SK-MEL-5 (cell line): Measurements from ENCODE around the gene PLEKHM3. TPM values are rescaled to one million over a fixed set of nuclear protein-coding genes. Genes with fewer than 3 reads are reported as not detected.
"Not testable (repeated sequence)": the region's sequence is repeated elsewhere in the genome, so short reads cannot be mapped to it uniquely, and the experiment has no call there.

Source experiments
- DNase-seq: peaks from one replicate; pipeline ENCODE4 v3.0.0-alpha.2; 2016; ENCODE audit warnings: low read depth, low spot score
- in situ Hi-C: cut with HindIII; loops from 2 replicates; pipeline ENCODE4 v1.10.0; 2016; ENCODE audit warnings: low sequenced_read_pairs, high pct_unique_total_duplicates, low pct_unique_long_range_greater_than_20kb
- total RNA-seq: library from RNA; depleted of rRNA; stranded (reverse); fragments of >200 nt; shearing (Covaris generic); gene quantifications from 2 replicates; pipeline ENCODE4 v1.2.3, GENCODE V29; 2014

The PLEKHM3 gene
- total RNA-seq, 1 experiment from 2014 or later = 3.2 TPM

DNA sequence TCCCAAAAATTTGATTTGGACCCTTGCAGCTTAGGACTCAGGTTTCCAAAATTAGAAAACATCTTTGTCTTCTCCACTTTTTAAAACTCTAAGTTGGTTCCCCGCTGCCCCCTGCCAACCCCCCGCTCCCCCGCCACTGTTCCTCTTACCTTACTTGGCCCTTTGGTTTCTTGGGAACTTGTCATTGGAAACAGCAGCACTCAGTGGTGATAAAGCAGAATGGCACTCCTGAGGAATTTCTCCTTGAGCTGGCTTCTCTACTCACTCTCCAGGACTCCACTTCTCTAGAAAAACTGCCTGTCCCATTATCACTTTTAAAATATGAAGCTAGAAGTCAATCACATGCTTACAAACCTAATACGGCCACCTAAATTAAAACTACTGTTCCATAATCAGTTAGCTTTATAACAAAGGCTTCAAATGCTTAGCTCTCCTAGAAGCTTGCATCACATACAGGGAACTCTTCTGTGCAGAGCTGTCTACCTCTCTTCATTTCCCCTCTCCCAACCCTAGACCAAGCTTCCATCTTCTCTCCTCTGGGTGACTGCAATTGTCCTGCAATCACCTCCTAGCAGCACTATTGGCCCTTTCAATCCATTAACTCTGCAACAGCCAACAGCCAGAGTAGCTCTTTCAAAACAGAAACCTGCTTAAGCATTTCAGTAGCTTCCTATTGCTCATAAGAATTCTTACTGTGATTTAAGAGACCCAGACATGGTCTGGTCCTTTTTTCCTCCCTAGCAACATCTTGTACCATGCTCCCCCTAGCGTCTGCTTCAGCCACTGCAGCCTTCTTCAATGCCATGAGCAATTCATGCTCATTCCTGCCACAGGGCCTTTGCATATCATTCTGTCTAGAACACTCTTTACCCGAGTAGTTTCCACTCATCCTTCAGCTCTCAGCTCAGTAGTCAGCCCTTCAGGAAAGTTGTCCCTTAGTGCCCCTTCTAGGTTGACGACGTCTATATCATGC is 15.2 kb upstream of the PLEKHM3 start:
- in situ Hi-C loops = no loop called here
- peak; percentile 72 for DNase-seq

DNA sequence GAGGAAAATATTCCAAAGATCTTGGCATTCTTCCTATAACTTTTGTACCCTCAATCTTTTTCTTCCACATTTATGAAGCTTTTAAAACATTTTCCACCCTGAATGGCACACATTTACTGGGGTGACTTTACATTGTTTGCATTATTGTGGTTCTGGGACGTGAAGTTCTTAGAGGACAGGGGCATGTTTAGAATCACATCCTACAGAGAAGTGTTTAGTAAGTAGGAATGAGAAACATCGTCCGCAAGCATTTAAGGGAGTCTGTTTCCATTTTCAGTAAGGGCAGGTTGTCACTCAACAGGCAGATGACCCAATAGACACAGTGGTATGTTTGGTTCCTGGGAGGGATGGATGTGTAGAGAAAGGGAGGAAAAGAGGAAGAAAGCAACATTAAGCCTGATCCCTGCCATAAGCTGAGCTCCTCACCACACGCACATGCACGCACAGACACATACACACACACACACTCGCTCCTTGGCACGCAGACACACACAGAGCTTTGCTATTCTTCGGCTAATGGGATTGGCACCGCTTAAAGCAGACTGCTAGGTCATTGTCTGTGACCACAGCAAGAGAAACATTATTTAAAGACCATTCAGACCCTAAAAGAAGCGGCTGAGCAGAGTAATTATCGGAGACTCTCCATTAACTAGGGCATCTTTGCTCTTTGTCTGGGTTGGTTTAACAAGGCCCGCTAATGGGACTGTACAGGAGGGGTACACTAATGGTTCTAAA is 14.2 kb upstream of the PLEKHM3 start:
- no peak for DNase-seq
- in situ Hi-C loops = no loop called here

DNA sequence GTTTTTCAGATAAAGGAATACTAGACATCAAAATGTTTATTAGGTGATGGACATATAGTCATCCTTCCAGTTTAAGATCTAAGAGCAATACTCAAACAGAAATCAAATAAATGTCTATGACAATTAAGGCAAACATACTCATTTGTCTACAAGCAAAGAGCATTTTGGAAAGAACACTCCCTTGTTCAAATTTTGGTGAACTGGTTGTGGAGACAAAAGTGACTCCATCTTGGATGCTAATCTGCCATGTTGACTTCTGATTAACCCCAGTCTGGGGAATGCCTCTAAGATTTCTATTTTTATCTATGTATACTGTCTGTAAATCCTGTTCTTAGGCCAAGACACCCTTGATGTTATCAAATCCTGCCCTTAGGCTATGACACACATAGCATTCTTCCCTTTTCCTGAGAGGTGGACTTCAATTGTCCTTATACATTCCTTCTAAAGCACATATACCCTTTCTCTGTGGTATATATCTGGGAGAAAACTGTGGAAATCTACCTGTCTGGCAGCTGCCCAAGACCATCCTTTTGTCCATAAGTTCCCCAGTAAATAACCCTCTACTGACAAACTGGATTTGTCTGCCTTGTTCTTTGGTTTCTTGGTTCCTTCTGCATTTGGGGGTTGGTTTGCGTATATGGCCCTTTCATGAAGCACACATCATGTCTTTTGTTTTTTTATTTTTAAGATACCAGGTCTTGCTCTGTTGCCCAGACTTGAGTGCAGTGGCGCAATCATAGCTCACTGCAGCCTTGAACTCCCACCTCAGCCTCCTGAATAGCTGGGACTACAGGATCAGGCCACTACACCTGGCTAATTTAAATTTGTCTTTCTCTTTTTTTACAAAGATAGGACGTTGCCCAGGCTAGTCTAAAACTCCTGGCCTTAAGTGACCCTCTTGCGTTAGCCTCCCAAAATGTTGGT is 12.5 kb upstream of the PLEKHM3 start:
- no peak for DNase-seq
- in situ Hi-C loops = no loop called here

DNA sequence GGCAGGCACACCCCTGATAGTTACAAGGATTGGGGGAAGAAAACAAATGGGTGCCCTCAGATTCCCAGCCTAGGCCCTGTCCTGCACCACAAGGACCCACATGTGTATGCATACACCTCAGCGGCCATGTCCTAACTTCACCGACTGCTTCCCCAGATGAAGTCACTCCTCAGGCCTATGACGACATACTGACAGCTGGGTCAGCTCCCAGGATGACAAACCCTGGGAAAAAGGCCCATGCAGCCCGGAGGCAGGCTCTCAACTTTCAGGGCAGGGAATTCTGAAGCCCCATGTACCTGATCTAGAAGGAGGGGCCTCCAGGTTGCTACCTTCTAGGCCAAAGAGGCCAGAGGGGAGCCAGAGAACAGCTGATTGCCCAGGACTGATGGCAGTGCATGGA is 11.0 kb upstream of the PLEKHM3 start:
- in situ Hi-C loops = no loop called here
- no peak for DNase-seq

DNA sequence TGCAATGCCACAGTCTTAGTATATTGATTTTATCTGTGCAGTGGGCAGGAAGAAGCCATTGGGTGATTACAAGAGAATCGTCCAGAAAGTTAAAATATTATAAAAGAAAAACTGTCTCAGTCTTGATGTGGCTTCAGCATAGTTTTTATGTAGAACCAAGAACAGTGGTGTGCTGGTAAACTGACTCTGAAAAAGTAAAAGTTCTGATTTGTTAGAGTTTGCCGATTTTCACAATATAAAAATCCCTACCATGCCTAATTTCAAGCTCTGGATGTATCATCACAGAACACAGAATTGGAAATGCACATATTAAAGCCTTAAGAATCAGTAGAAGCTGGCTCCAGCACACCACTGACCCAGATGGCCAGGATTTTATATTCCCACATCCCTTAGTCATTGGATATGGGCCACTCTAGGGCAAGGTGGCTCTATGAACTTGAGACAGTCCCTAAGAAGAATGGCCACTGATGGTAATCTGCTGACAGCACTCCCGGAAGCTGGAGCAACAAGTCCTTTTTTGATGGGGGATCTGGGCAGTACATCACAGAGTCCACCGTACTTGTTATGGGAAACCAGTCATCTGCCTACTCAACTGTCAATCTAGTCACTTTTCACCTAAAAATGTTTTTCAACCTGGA is 9.3 kb upstream of the PLEKHM3 start:
- no peak for DNase-seq
- in situ Hi-C loops = no loop called here

DNA sequence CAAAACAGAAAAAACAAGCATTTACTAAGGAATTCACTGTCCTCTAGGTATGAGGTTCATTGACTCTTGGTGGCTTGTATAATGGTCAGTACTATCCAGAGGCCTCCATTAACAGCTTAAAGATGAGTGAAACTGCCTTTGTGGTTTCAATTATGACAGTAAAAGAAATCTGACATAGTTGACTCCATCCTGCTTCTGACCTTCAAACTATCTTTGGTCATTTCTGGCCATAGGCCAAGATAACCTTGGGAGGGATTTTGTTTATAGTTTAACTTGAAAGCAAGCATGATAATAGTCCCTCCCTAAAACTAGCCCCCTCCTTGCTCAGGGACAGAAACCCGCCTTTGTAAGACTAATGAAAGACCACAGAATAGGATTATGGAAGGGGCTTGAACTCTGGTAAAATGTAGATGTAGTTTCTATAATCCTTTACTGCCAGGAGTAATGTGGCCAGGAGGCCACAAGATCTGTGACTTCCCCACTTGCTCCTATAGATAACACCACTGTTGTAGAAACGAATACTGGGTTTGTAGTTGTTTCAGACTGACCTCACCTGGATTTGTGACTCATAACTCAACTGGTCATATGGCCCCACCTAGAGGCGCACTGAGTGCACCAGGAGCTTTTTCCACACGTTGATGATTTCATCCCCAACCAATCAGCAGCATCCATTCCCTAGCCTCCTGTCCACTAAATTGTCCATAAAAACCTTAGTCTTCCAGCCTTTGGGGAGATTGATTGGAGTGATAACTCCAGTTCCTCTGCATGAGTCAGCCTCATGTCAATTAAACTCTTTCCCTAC is 8.6 kb upstream of the PLEKHM3 start:
- peak; percentile 32 for DNase-seq
- in situ Hi-C loops = no loop called here

DNA sequence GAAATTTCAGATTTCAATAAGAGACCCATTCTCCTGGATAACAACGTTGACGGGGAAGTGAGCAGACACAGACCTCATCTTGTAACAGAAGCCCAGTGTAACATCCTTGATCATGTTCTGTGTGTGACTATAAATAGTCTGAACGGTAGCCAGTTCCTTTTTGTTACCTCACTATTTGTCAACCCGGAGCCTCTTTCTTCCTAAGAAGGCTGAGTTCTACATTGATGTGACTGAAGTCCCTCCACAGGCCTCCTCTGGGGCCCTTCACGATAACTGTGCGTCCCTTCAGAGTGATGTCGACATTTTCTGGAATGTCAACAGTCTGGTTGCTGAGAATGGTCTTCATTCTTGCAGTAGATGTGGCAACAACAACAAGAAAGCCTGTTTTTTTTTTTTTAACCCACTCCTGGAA is 6.3 kb upstream of the PLEKHM3 start:
- in situ Hi-C loops = no loop called here
- DNase-seq = peak; percentile 68

DNA sequence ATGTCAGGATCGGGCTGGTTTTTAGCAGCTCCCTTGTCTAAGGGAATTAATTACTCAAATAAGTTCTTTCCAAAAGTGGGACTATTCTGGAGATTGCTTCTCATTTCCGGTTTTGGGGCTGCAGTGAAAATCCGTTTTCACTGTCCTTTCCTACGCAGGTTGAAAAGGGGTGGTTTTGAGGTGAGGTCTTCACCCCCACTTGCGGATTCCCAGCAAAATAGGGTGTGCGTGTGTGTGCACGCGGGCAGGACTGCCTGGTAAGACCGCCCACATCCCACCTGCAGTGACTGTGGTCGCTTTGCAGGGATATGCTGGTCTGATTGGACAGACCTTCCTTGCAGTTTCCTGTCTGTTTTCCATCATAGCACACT is 472 bp upstream of the PLEKHM3 start:
- no peak for DNase-seq
- in situ Hi-C loops = no loop called here

DNA sequence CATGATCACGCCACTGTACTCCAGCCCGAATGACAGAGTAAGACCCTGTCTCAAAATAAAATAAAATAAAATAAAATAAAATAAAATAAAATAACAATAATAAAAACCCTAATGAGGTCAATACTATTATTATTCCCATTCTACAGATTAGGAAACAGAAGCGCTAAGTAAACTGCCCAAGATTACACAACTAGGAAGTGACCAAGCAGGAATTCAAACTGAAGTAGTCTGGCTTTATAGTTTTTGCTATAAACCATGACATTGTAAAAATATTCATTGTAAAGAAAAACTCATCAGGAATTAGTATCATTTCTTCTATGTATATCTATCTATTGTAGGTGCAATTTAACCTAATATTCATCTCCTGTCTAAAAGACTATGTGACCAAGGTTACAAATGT is 1.2 kb downstream of the PLEKHM3 start:
- no peak for DNase-seq
- in situ Hi-C loops = no loop called here

DNA sequence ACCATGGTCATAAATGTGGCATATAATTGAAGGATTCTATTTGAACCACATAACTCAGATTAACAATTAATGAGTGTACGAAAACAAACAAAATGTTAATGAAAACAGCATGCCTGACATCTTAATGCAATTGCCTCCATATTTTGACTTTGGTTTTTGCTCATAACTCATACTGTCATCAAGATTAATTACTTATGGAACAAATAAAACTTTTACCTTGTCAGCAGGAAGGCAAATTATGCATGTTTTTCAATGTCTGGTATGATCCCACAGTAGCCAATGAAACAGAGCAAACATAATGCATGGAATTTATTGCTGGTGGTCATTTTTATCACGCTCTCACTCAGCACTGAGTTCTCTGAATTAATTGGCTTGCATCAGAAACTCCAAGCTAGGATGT is 5.1 kb downstream of the PLEKHM3 start:
- in situ Hi-C loops = no loop called here
- no peak for DNase-seq

DNA sequence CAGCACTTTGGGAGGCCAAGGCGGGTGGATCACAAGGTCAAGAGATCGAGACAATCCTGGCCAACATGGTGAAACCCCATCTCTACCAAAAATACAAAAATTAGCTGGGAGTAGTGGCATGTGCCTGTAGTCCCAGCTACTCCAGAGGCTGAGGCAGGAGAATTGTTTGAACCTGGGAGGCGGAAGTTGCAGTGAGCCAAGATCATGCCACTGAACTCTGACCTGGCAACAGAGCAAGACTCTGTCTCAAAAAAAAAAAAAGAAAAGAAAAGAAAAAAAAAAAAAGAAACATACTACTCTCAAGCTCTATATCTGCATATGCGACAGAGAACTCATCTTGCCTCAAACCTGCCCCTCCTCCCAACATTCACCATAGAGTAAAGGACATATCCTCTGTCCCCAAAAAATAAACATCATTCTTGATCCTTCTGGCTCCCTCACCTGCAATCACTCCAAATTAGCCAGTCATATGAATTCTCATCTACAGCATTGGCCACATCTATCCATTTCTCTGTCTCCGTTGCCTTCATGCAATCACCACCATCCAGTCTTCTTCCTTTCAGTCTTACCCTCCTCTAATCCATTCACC is 7.1 kb downstream of the PLEKHM3 start:
- not testable (repeated sequence) for DNase-seq

DNA sequence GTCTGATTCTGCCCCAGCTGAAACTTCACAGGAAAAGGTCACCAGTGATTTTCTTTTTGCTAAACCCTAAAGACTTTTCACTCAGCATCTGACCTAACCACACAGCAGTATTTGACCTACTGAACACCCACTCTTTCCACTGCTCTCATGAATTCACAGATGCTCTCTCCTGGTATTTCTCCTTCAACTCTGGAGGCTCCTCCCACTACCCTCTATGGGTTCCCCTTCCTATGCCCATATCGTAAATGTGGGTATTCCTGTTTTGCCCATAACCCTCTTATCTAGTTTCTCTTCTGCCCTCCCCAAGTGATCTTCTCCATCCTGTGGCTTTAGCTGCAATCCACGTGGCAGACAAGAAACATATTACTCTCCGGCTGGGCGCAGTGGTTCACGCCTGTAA is 7.6 kb downstream of the PLEKHM3 start:
- in situ Hi-C loops = no loop called here
- DNase-seq = no peak

More for the DNA sequence above, 7.1 kb downstream of the PLEKHM3 start:
- in situ Hi-C loops = not testable (repeated sequence)

DNA sequence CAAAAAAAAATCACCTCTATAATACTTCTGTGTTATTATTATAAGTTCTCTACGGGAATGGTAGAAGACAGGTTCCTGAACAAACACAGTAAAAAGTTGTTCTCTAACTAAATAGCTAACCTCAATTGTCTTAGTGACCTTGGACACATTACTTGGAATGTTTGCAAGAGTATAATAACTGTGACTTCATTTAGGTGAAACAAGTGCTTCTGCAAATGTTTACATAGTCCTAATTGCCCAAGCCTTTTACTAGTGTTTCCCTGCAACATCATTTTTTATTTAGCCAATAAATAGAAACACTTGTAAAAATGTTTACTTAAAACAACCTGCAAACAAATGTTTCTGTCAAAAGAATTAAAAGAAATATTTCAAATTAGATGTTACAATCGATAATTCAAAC is 9.9 kb downstream of the PLEKHM3 start:
- no peak for DNase-seq
- in situ Hi-C loops = no loop called here

DNA sequence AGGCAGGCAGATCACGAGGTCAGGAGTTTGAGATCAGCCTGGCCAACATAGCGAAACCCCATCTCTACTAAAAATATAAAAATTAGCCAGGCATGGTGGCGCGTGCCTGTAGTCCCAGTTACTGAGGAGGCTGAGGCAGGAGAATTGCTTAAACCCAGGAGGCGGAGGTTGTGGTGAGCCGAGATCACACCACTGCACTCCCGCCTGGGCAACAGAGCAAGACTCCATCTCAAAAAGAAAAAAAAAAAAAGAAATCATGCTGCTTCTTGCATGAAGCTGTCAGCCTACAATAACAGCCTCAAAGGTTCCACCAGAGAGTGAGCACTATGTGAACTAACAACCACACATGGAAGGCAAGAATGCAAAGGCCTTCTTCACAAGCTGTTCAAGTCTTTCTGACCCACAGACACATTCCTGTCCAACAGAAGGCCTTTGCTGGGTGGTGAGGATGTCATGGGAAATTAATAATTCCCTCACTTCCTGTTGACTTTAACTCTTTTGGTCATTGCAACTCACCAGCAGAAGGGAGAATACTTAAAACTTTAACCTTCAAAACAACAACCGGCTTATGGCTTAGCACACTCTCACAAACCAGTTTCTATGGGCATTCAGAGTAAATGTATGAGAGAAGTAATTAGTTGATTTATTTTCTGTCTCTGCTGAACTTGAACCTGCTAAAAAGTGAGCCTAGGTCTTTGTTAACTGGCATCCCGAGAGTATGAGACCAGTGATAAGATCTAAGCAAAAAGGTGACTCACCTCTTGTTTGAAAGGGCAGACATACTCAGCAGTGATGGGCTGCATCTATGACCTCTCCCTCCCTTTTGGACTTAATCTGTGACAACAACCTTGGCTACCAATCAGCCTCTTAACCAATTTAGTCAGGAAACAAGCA is 11.8 kb downstream of the PLEKHM3 start:
- in situ Hi-C loops = no loop called here
- peak; percentile 24 for DNase-seq

DNA sequence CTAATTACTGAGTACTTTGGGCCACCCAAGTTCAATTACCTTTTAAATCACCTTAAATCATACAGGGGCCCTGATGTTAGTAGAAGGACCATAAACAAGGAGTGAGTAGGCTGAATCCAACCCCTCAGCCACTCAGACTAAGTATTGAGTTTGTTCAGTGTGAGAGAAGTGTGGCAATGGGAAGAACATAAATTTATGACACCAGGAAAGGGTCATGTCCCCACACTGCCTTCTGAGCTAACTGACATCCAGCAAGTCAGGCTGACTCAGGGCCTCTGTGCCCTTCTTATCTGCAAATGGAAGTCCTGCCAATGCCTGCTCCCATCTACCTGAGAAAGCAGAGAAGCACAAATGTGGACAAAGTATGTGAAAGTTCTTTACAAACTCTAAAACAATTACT is 12.9 kb downstream of the PLEKHM3 start:
- DNase-seq = no peak

More for the DNA sequence above, 12.9 kb downstream of the PLEKHM3 start:
- in situ Hi-C loops = no loop called here
